B cell (primary cell): ENCODE results near the gene PCDH9. TPM values are rescaled to one million over a fixed set of nuclear protein-coding genes. Genes with fewer than 3 reads are reported as not detected.

Experiments
- ATAC-seq: fragments of 200-7000 bp; cut with Tn5 transposase; one replicate; pipeline ENCODE4 v1.10.0; 2021; ENCODE audit warnings: low read depth, mild to moderate bottlenecking, moderate number of reproducible peaks, moderate library complexity
- CTCF ChIA-PET: fragments of 350-600 bp; sonication (Branson Sonifier 250); formaldehyde crosslinking; loops from one replicate; lab custom pipeline; 2021; ENCODE audit warnings: antibody characterized with exemption, inconsistent platforms; lab: Charles Lee
- POLR2A ChIA-PET: fragments of 350-600 bp; sonication (Branson Sonifier 250); formaldehyde crosslinking; loops from one replicate; lab custom pipeline; 2021; ENCODE audit warnings: antibody characterized with exemption; lab: Charles Lee
- DNase-seq: peaks from one replicate; pipeline ENCODE4 v3.0.0; 2013
- H2AFZ ChIP-seq: 2 replicates; pipeline ENCODE4 v1.6.1; 2012; ENCODE audit warnings: mild to moderate bottlenecking, low read depth, low read length; ENCODE audit not compliant: insufficient read depth, poor library complexity, severe bottlenecking
- H3K27ac ChIP-seq, 2 donors: 1 replicate in 1 of 2; 2 replicates in 1 of 2; pipeline ENCODE4 v1.5.1; 2012 to 2013; ENCODE audit warnings: low read length in 2 of 2, mild to moderate bottlenecking in 2 of 2, moderate library complexity in 1 of 2
- H3K27me3 ChIP-seq, 4 experiments: fragments of 200-600 bp in 1 of 4; sonication (generic) in 1 of 4; replicated peaks in 1 of 4; 1 replicate in 2 of 4; 2 replicates in 2 of 4; pipeline versions ENCODE4 v1.6.1 to v1.7.0; 2013 to 2016; ENCODE audit warnings: low read length in 3 of 4, mild to moderate bottlenecking in 2 of 4, mixed read lengths in 1 of 4, moderate library complexity in 1 of 4; ENCODE audit not compliant: insufficient read depth in 4 of 4, control insufficient read depth in 3 of 4; ENCODE audit errors: control extremely low read depth in 1 of 4
- H3K36me3 ChIP-seq, 2 experiments: replicated peaks in 1 of 2; 1 replicate in 1 of 2; 2 replicates in 1 of 2; pipeline versions ENCODE4 v1.6.1 to v1.7.1; 2013; ENCODE audit warnings: low read length in 1 of 2; ENCODE audit not compliant: insufficient read depth in 2 of 2, control insufficient read depth in 1 of 2; ENCODE audit errors: control extremely low read depth in 1 of 2, extremely low read depth in 1 of 2
- H3K4me1 ChIP-seq, 2 donors: fragments of 200-600 bp in 1 of 2; sonication (generic) in 1 of 2; 1 replicate in 1 of 2; 2 replicates in 1 of 2; pipeline versions ENCODE4 v1.5.1 to v1.6.1; 2013 to 2017; ENCODE audit warnings: low read length in 2 of 2; ENCODE audit not compliant: control insufficient read depth in 2 of 2, insufficient read depth in 2 of 2
- H3K4me2 ChIP-seq: replicated peaks from 2 replicates; pipeline ENCODE3; 2012; ENCODE audit warnings: mild to moderate bottlenecking, low read depth, low read length; ENCODE audit not compliant: poor library complexity, severe bottlenecking
- H3K4me3 ChIP-seq, 5 experiments: fragments of 200-600 bp in 1 of 5; sonication (generic) in 1 of 5; 1 replicate in 3 of 5; 2 replicates in 2 of 5; pipeline versions ENCODE4 v1.5.1 to v1.7.0; 2011 to 2016; ENCODE audit warnings: low read length in 4 of 5, mild to moderate bottlenecking in 4 of 5, low read depth in 2 of 5, control low read depth in 1 of 5, moderate library complexity in 1 of 5; ENCODE audit not compliant: insufficient read depth in 1 of 5; ENCODE audit errors: control extremely low read depth in 1 of 5, extremely low read depth in 1 of 5
- H3K79me2 ChIP-seq: fragments of 200-600 bp; sonication (generic); one replicate; pipeline ENCODE4 v1.6.0; 2016; ENCODE audit warnings: low read length; ENCODE audit not compliant: control insufficient read depth, insufficient read depth
- H3K9ac ChIP-seq: fragments of 200-600 bp; sonication (generic); 2 replicates; pipeline ENCODE4 v1.6.1; 2017; ENCODE audit warnings: mild to moderate bottlenecking, low read length, moderate library complexity
- H3K9me3 ChIP-seq, 3 donors: one replicate each; pipeline versions ENCODE4 v1.6.1 to v1.7.1; 2013; ENCODE audit warnings: low read length in 2 of 3; ENCODE audit not compliant: control insufficient read depth in 2 of 3, insufficient read depth in 1 of 3; ENCODE audit errors: control extremely low read depth in 1 of 3
- H4K20me1 ChIP-seq: 2 replicates; pipeline ENCODE4 v1.6.0; 2012; ENCODE audit warnings: mild to moderate bottlenecking, low read length; ENCODE audit not compliant: insufficient read depth, control insufficient read depth, poor library complexity, severe bottlenecking
- H3K27ac Mint-ChIP-seq: one replicate; pipeline ENCODE4 v1.8.0; 2021; ENCODE audit warnings: mixed read lengths
- H3K27me3 Mint-ChIP-seq: one replicate; pipeline ENCODE4 v1.8.0; 2021; ENCODE audit warnings: mixed read lengths
- H3K4me1 Mint-ChIP-seq: one replicate; pipeline ENCODE4 v1.8.0; 2021; ENCODE audit warnings: mixed read lengths
- H3K4me3 Mint-ChIP-seq: one replicate; pipeline ENCODE4 v1.8.0; 2021; ENCODE audit warnings: mixed read lengths
- H3K9me3 Mint-ChIP-seq: one replicate; pipeline ENCODE4 v1.8.0; 2022; ENCODE audit warnings: mixed read lengths; ENCODE audit not compliant: insufficient read depth
- EZH2 ChIP-seq: IDR thresholded peaks from 2 replicates; pipeline ENCODE4 v1.6.1; 2012; ENCODE audit warnings: borderline replicate concordance, low read depth, mild to moderate bottlenecking, moderate library complexity, low read length; ENCODE audit not compliant: insufficient read depth, poor library complexity, severe bottlenecking
- WGBS: methylation state at CpG from one replicate; pipeline ENCODE4 v1.1.5; 2013; ENCODE audit warnings: missing lambda C conversion rate; ENCODE audit not compliant: insufficient coverage; 5-methylcytosine and 5-hydroxymethylcytosine counted together
- intact Hi-C: fragments of 100-400 bp; cut with micrococcal nuclease; formaldehyde crosslinking; loops from one replicate; pipeline ENCODE4 v1.10.0; 2022
- polyA plus RNA-seq: library from polyadenylated mRNA; depleted of rRNA; stranded (reverse); fragments of >200 nt; gene quantifications from 2 replicates; pipeline ENCODE4 v1.2.3, GENCODE V29; 2012
- total RNA-seq, 2 donors: library from RNA; stranded (reverse); fragments of 120-200 nt in 1 of 2; gene quantifications; 1 replicate in 1 of 2; 2 replicates in 1 of 2; pipeline versions ENCODE4 v1.2.3 to v1.2.4, GENCODE V29; 2013 to 2022
- TF ChIP-seq, protein P1 (sequence below): fragments of 200-600 bp; IDR thresholded peaks from one replicate; pipeline ENCODE4 v1.8.0; 2022; ENCODE audit warnings: antibody characterized with exemption, mild to moderate bottlenecking

Gene PCDH9
- total and polyA plus RNA-seq, 2 donors (not counting 1 experiment from before 2014, with no cell fraction given): 13.1 to 21.8 TPM

DNA sequence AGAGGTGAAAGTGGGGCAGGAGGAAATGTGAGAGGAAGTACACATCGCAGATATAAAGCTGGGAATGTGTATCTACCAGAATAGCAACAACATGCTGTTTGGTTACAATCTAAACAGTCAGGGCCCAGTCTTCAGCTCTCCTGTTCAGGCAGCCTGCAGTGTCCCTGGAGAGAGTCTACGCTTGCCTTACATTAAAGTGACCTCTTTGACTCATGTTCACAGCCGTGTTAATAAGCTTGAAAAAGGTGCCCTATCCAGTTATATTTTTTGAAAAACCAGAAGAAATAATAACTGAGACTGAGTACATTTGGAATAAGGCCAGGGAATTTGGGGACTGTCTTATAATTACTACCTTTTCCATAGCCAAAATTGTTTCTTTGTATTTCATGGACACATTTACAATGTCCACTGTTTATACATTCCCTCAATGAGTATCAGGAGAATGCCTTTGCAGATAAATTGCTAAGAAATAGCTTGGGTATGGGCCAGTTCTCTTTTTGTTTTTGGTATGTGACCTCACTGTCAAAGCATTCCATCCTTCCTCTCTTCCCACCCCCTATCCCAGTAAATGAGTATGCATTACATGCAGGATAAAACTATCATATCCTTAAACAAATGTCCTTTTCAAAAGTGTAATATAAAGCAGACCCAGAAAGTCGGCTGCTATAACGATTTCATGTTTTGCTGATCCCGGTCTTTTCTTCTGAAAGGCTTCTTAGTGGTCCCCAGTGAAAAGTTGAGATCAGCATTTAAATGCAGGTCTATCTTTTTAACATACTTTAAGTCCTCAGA, 82.6 kb downstream of the PCDH9 start:
- H3K9me3 ChIP-seq: no peaks in the 10 kb centered on the region
- H3K36me3 ChIP-seq: no peaks in the 10 kb centered on the region
- H2AFZ ChIP-seq: peak overlapping the region; percentile 61
- H3K4me1 Mint-ChIP-seq: peaks cover 27% of the 10 kb centered on the region
- WGBS: 0% methylated on average over 2 of the region's 6 CpGs
- peak overlapping the region; percentile 27 to 53 for H3K27ac ChIP-seq
- POLR2A ChIA-PET: no interaction called here
- peak overlapping the region; percentile 77 for H3K27ac Mint-ChIP-seq
- CTCF ChIA-PET: interaction anchor here (0.9 kb wide), 1 partner anchor 458 kb away, joined by 3 read pairs; no protein-coding TSS in a partner anchor
- H4K20me1 ChIP-seq: no peaks in the 10 kb centered on the region
- intact Hi-C loops: no loop called here
- DNase-seq (peak; percentile 6), ATAC-seq (peak; percentile 36)
- peak overlapping the region in 1 of 5 experiments; percentile 40 for H3K4me3 ChIP-seq
- H3K27me3 Mint-ChIP-seq: no peaks in the 10 kb centered on the region
- H3K79me2 ChIP-seq: no peaks in the 10 kb centered on the region
- TF ChIP-seq, protein P1, sequence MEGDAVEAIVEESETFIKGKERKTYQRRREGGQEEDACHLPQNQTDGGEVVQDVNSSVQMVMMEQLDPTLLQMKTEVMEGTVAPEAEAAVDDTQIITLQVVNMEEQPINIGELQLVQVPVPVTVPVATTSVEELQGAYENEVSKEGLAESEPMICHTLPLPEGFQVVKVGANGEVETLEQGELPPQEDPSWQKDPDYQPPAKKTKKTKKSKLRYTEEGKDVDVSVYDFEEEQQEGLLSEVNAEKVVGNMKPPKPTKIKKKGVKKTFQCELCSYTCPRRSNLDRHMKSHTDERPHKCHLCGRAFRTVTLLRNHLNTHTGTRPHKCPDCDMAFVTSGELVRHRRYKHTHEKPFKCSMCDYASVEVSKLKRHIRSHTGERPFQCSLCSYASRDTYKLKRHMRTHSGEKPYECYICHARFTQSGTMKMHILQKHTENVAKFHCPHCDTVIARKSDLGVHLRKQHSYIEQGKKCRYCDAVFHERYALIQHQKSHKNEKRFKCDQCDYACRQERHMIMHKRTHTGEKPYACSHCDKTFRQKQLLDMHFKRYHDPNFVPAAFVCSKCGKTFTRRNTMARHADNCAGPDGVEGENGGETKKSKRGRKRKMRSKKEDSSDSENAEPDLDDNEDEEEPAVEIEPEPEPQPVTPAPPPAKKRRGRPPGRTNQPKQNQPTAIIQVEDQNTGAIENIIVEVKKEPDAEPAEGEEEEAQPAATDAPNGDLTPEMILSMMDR: no peak
- TF ChIP-seq EZH2: no peak
- H3K9ac ChIP-seq: peak overlapping the region; percentile 22
- H3K4me2 ChIP-seq: peak overlapping the region; percentile 57
- H3K27me3 ChIP-seq: no peaks in the 10 kb centered on the region
- H3K4me3 Mint-ChIP-seq: peak overlapping the region; percentile 56
- no peaks in the 10 kb centered on the region for H3K9me3 Mint-ChIP-seq
- H3K4me1 ChIP-seq: peaks cover 11 to 27% of the 10 kb centered on the region in 2 donors

DNA sequence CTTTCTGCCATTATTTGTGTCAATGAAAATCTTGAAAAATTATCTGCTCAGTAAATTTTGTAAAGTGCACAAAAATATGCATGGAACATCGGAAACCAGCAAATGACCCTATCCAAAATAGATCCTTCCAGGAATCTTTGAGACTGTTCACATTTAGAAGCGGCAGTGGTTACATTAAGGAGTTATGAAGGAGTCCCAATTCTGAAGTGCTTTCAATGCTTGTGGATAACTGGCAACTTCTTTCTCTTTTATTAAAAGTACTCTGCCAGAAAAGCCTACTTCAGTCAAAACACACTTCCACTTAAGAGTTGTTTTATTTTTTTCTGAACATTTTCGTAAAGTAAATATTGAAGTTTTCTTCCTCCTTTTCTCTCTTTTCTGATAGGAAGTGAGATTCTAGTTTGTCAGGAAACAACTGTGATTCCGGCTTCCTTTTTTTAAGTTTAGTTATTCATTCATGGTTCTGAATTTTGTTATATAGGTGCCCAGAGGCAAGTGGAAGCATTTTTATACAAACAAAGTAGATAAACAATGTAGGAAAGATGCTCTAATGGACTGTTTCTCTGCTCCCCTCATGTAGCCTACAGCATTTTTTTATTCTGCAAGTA, 83.5 kb downstream of the PCDH9 start:
- H3K4me1 Mint-ChIP-seq: peaks cover 27% of the 10 kb centered on the region
- Histone ChIP-seq H4K20me1 (no peaks in the 10 kb centered on the region), H3K27ac (peak overlapping the region; percentile 31 to 53), H3K36me3 (no peaks in the 10 kb centered on the region), H3K4me2 (peak overlapping the region; percentile 57), H3K9ac (peak overlapping the region; percentile 22), H2AFZ (no peak overlapping the region), H3K27me3 (no peaks in the 10 kb centered on the region), H3K79me2 (no peaks in the 10 kb centered on the region), H3K4me3 (peak overlapping the region in 2 of 5 experiments; percentile 10 to 40), H3K4me1 (peaks cover 11 to 27% of the 10 kb centered on the region in 2 donors), H3K9me3 (no peaks in the 10 kb centered on the region)
- H3K9me3 Mint-ChIP-seq: no peaks in the 10 kb centered on the region
- TF ChIP-seq, protein P1: no peak
- no peak for TF ChIP-seq EZH2
- CTCF ChIA-PET: interaction anchor here (0.9 kb wide), 1 partner anchor 457 kb away, joined by 3 read pairs; no protein-coding TSS in a partner anchor
- peak overlapping the region; percentile 56 for H3K4me3 Mint-ChIP-seq
- no peak for DNase-seq
- POLR2A ChIA-PET: no interaction called here
- H3K27ac Mint-ChIP-seq: peak overlapping the region; percentile 59
- no peak for ATAC-seq
- intact Hi-C loops: no loop called here
- no peaks in the 10 kb centered on the region for H3K27me3 Mint-ChIP-seq
- WGBS: no CpG with 5 or more reads among the region's 4 CpGs
